T-cell (primary cell): ENCODE results near the gene TMEM138. TPM values are rescaled to one million over a fixed set of nuclear protein-coding genes. Genes with fewer than 3 reads are reported as not detected.

ENCODE experiments used
- ATAC-seq, 4 experiments: fragments of 200-7000 bp in 3 of 4; fragments of 150-1000 bp in 1 of 4; cut with Tn5 transposase; replicated peaks in 1 of 4; 1 replicate in 3 of 4; 2 replicates in 1 of 4; pipeline ENCODE4 v1.10.0; 2021; ENCODE audit warnings: moderate library complexity in 3 of 4, mild to moderate bottlenecking in 2 of 4, moderate number of reproducible peaks in 1 of 4
- CTCF ChIA-PET, 2 donors: fragments of 300-600 bp; sonication (Branson Sonifier 250); formaldehyde crosslinking; loops; one replicate each; lab custom pipeline; 2022; ENCODE audit warnings: antibody characterized with exemption in 2 of 2; lab: Charles Lee
- POLR2A ChIA-PET, 2 donors: fragments of 300-600 bp; sonication (Branson Sonifier 250); formaldehyde crosslinking; loops; one replicate each; lab custom pipeline; 2022; ENCODE audit warnings: antibody characterized with exemption in 2 of 2; lab: Charles Lee
- DNase-seq, 35 experiments: peaks; one replicate each; pipeline versions ENCODE4 v3.0.0 to v3.0.0-alpha.2; 2013 to 2023
- H3K27ac ChIP-seq: one replicate; pipeline ENCODE4 v1.5.1; 2013; ENCODE audit warnings: low read length
- H3K27me3 ChIP-seq, 2 experiments: replicated peaks in 1 of 2; 1 replicate in 1 of 2; 2 replicates in 1 of 2; pipeline versions ENCODE4 v1.6.1 to v1.7.0; 2013; ENCODE audit warnings: low read length in 1 of 2, mixed read lengths in 1 of 2; ENCODE audit not compliant: control insufficient read depth in 2 of 2, insufficient read depth in 2 of 2; ENCODE audit errors: extremely low read depth in 1 of 2
- H3K36me3 ChIP-seq, 2 donors: 1 replicate in 1 of 2; 2 replicates in 1 of 2; pipeline versions ENCODE4 v1.6.1 to v1.7.0; 2013; ENCODE audit warnings: low read length in 1 of 2; ENCODE audit not compliant: control insufficient read depth in 2 of 2, insufficient read depth in 1 of 2; ENCODE audit errors: extremely low read depth in 1 of 2
- H3K4me1 ChIP-seq, 2 experiments: 1 replicate in 1 of 2; 2 replicates in 1 of 2; pipeline versions ENCODE4 v1.6.1 to v1.7.0; 2013; ENCODE audit warnings: low read length in 2 of 2, mixed read lengths in 1 of 2; ENCODE audit not compliant: insufficient read depth in 2 of 2, control insufficient read depth in 1 of 2; ENCODE audit errors: extremely low read depth in 1 of 2
- H3K4me3 ChIP-seq, 2 donors: 1 replicate in 1 of 2; 2 replicates in 1 of 2; pipeline versions ENCODE4 v1.5.1 to v1.7.0; 2013; ENCODE audit warnings: mild to moderate bottlenecking in 2 of 2, low read length in 1 of 2, moderate library complexity in 1 of 2; ENCODE audit not compliant: control insufficient read depth in 1 of 2; ENCODE audit errors: extremely low read depth in 1 of 2
- H3K9me3 ChIP-seq: 2 replicates; pipeline ENCODE4 v1.7.0; 2013
- H3K27ac Mint-ChIP-seq, 2 donors: one replicate each; pipeline ENCODE4 v1.8.0; 2020 to 2021; ENCODE audit warnings: mild to moderate bottlenecking in 2 of 2, mixed read lengths in 2 of 2
- H3K27me3 Mint-ChIP-seq, 2 donors: one replicate each; pipeline ENCODE4 v1.8.0; 2021 to 2022; ENCODE audit warnings: mixed read lengths in 2 of 2
- H3K36me3 Mint-ChIP-seq: one replicate; pipeline ENCODE4 v1.8.0; 2021; ENCODE audit warnings: mixed read lengths
- H3K4me1 Mint-ChIP-seq, 3 donors: one replicate each; pipeline ENCODE4 v1.8.0; 2020 to 2022; ENCODE audit warnings: mixed read lengths in 3 of 3, mild to moderate bottlenecking in 1 of 3
- H3K4me3 Mint-ChIP-seq, 3 donors: one replicate each; pipeline ENCODE4 v1.8.0; 2020 to 2022; ENCODE audit warnings: mild to moderate bottlenecking in 3 of 3, mixed read lengths in 3 of 3, moderate library complexity in 3 of 3
- H3K9me3 Mint-ChIP-seq, 3 donors: one replicate each; pipeline ENCODE4 v1.8.0; 2020 to 2022; ENCODE audit warnings: mixed read lengths in 3 of 3
- WGBS: methylation state at CpG from one replicate; pipeline ENCODE4 v1.1.5; 2013; ENCODE audit warnings: missing lambda C conversion rate; ENCODE audit not compliant: insufficient coverage; 5-methylcytosine and 5-hydroxymethylcytosine counted together
- total RNA-seq, 35 experiments: library from RNA in 6 of 35; stranded (reverse) in 6 of 35; fragments of 120-200 nt in 1 of 35; gene quantifications; one replicate each; pipeline versions ENCODE4 v1.2.1 to v1.2.4 and lab custom pipeline; 2013 to 2026

TMEM138 gene
- total RNA-seq, 5 donors from 2014 or later (not counting 1 experiment from before 2014, with no cell fraction given): 48.7 to 57.7 (median 56.6) TPM

DNA sequence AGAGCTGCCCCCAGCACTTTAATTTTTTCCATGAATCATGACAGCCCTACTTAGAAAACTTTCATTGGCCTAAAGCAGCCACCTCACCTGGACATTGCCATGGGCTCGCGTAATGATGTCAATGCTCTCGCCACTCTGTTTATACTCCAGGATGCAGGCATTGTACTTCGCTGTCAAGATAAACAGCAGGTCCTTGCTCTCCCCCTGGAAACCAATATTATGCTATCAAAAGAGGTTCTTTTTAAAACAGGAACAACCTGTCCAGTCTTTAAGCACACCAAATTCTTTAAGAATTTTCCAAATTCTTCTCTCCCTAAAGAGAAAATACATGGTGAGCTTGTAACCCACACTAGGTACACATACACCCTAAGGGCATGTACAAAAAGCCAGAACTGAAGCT lies 32.3 kb upstream of the TMEM138 start:
- ChIA-PET POLR2A (interaction anchor here in 1 of 2 donors (0.6 kb wide), 1 partner anchor 65 kb away, joined by 3 read pairs; no protein-coding TSS in a partner anchor), CTCF (interaction anchor here (0.8 to 1.2 kb wide), 2 partner anchors 97 to 110 kb away, joined by 3 to 4 read pairs; no protein-coding TSS in a partner anchor)
- peaks cover 22 to 33% of the 10 kb centered on the region in 2 experiments for H3K4me1 ChIP-seq
- ATAC-seq (no peak), DNase-seq (no peak)
- no peaks in the 10 kb centered on the region for H3K9me3 ChIP-seq
- H3K36me3 ChIP-seq: peaks cover 8 to 52% of the 10 kb centered on the region in 2 donors
- no peak overlapping the region for H3K4me3 ChIP-seq
- 96% methylated on average over 4 of the region's 4 CpGs for WGBS
- Mint-ChIP-seq H3K4me3 (no peak overlapping the region), H3K4me1 (peaks cover 48 to 61% (median 59%) of the 10 kb centered on the region in 3 donors), H3K27me3 (no peaks in the 10 kb centered on the region), H3K9me3 (no peaks in the 10 kb centered on the region), H3K27ac (no peak overlapping the region), H3K36me3 (peaks cover 47% of the 10 kb centered on the region)
- H3K27ac ChIP-seq: no peak overlapping the region
- no peaks in the 10 kb centered on the region for H3K27me3 ChIP-seq

GRCh38 chr11:61331651-61332050 lies 30.5 kb upstream of the TMEM138 start:
- peak overlapping the region; percentile 92 to 94 (median 92) for H3K4me3 Mint-ChIP-seq
- no peaks in the 10 kb centered on the region for H3K27me3 Mint-ChIP-seq
- H3K27ac ChIP-seq: no peak overlapping the region
- H3K27me3 ChIP-seq: no peaks in the 10 kb centered on the region
- peak overlapping the region; percentile 79 to 84 for H3K27ac Mint-ChIP-seq
- H3K4me1 ChIP-seq: peaks cover 22 to 45% of the 10 kb centered on the region in 2 experiments
- peaks cover 8 to 35% of the 10 kb centered on the region in 2 donors for H3K36me3 ChIP-seq
- DNase-seq: no peak
- H3K9me3 ChIP-seq: no peaks in the 10 kb centered on the region
- peaks cover 55 to 67% (median 63%) of the 10 kb centered on the region in 3 donors for H3K4me1 Mint-ChIP-seq
- WGBS: 81% methylated on average over 5 of the region's 6 CpGs
- POLR2A ChIA-PET: interaction anchor here in 1 of 2 donors (1.1 kb wide), 1 partner anchor 98 kb away, joined by 4 read pairs; the partner anchor contains the start of genes CPSF7 and SDHAF2
- H3K9me3 Mint-ChIP-seq: no peaks in the 10 kb centered on the region
- peaks cover 30% of the 10 kb centered on the region for H3K36me3 Mint-ChIP-seq
- peak overlapping the region; percentile 6 to 83 for H3K4me3 ChIP-seq
- CTCF ChIA-PET: interaction anchor here in 1 of 2 donors (0.7 kb wide), 1 partner anchor 61 kb away, joined by 3 read pairs; no protein-coding TSS in a partner anchor
- ATAC-seq: no peak

- H3K4me3 Mint-ChIP-seq: peak overlapping the region; percentile 92 to 94 (median 92)
- WGBS: 2% methylated on average over 24 of the region's 24 CpGs
- no peaks in the 10 kb centered on the region for H3K9me3 ChIP-seq
- peak overlapping the region; percentile 79 to 84 for H3K27ac Mint-ChIP-seq
- ChIA-PET POLR2A (interaction anchor here in 1 of 2 donors (1.1 kb wide), 1 partner anchor 98 kb away, joined by 4 read pairs; the partner anchor contains the start of genes CPSF7 and SDHAF2), CTCF (interaction anchor here in 1 of 2 donors (0.7 kb wide), 1 partner anchor 61 kb away, joined by 3 read pairs; no protein-coding TSS in a partner anchor)
- peak overlapping the region; percentile 74 to 83 for H3K4me3 ChIP-seq
- peak overlapping the region; percentile 58 for H3K27ac ChIP-seq
- H3K27me3 Mint-ChIP-seq: no peaks in the 10 kb centered on the region
- H3K4me1 Mint-ChIP-seq: peaks cover 60 to 67% (median 67%) of the 10 kb centered on the region in 3 donors
- DNase-seq (peak in 7 of 35 experiments; percentile 2 to 11 (median 5)), ATAC-seq (no peak)
- peaks cover 30% of the 10 kb centered on the region for H3K36me3 Mint-ChIP-seq
- H3K9me3 Mint-ChIP-seq: no peaks in the 10 kb centered on the region
- H3K4me1 ChIP-seq: peaks cover 22 to 46% of the 10 kb centered on the region in 2 experiments
- H3K27me3 ChIP-seq: no peaks in the 10 kb centered on the region
- H3K36me3 ChIP-seq: peaks cover 8 to 29% of the 10 kb centered on the region in 2 donors
Measured at GRCh38 chr11:61332281-61332796, 29.8 kb upstream of the TMEM138 start.

DNA sequence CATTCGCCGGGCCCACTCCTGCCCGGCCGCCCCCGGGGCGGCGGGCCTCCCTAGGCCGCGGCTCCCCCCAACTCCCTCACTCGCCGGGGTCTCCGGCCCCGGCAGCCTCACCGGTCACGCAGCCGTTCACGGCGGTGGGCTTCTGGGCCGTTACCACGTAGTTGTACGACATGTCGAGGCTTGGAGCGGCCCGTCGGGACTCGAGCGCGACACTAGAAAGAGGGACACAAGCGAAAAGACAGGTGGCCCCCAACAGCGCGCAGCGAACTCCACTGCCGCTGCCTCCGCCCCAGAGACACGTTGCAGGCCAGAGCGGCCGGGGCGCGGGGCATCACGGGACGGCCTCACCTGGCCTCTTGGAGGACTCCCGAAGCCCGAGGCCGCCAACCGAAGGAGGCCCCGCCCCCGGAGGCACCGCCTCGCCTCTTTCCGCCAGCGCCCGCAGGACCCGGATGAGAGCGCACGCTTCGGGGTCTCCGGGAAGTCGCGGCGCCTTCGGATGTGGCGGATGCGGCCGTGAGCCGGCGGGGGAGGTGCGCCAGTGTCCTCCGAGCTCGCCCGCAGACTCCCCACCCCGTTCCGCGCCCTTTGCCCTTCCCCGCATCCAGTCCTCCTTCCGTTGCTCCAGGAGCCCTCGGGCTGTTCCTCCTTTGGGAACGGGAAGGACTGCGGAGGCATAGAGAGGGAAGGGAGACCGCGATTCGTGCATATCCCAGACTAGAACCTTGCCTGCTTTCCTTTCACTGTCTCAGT lies 29.2 kb upstream of the TMEM138 start, which contains the start of the genes DDB1 and TKFC:
DDB1 (minus strand) TSS at position 309 of the 753 bp plus-strand sequence; CDS start at position 172, 137 bp downstream.
TKFC (plus strand) TSS at position 432 of the 753 bp plus-strand sequence. CDS start 1,501 bp downstream, outside the sequence.
- ATAC-seq (peak; percentile 94 to 96 (median 95)), DNase-seq (peak; percentile 94 to 99 (median 96))
- H3K4me1 Mint-ChIP-seq: peaks cover 60 to 61% (median 61%) of the 10 kb centered on the region in 3 donors
- Histone ChIP-seq H3K27ac (peak within 1 kb of the TSS; percentile 85), H3K36me3 (peaks cover 8 to 23% of the 10 kb centered on the region in 2 donors), H3K4me3 (peak within 1 kb of the TSS; percentile 74 to 83), H3K27me3 (no peaks in the 10 kb centered on the region), H3K4me1 (peaks cover 22 to 46% of the 10 kb centered on the region in 2 experiments), H3K9me3 (no peaks in the 10 kb centered on the region)
- POLR2A ChIA-PET: interaction anchor here (0.5 to 1.3 kb wide), 2 partner anchors 30 to 678 kb away, joined by 3 to 4 read pairs; partner anchors contain the start of gene TMEM138 (in 1 of the 2)
- CTCF ChIA-PET: interaction anchor here (1.0 to 2.5 kb wide), 4 partner anchors 29 to 60 kb away, joined by 4 to 17 read pairs (median 9); partner anchors contain the start of genes CYB561A3 (in 1 of the 2), TMEM138 (in 1 of the 2) and TMEM216 (in 1 of the 2)
- H3K27me3 Mint-ChIP-seq: no peaks in the 10 kb centered on the region
- peak within 1 kb of the TSS; percentile 97 to 99 for H3K27ac Mint-ChIP-seq
- WGBS: under 1% methylated on average over 62 of the region's 81 CpGs
- no peaks in the 10 kb centered on the region for H3K9me3 Mint-ChIP-seq
- peaks cover 24% of the 10 kb centered on the region for H3K36me3 Mint-ChIP-seq
- peak within 1 kb of the TSS; percentile 92 to 94 (median 92) for H3K4me3 Mint-ChIP-seq

GRCh38 chr11:61333550-61334433 lies 28.4 kb upstream of the TMEM138 start:
- H3K4me3 Mint-ChIP-seq: peak overlapping the region; percentile 92 to 94 (median 92)
- ChIA-PET POLR2A (interaction anchor here (0.5 to 1.3 kb wide), 5 partner anchors 14 to 677 kb away, joined by 3 to 7 read pairs (median 4); partner anchors contain the start of gene TMEM138 (in 1 of the 2)), CTCF (interaction anchor here (0.5 to 2.5 kb wide), 7 partner anchors 28 to 68 kb away, joined by 3 to 17 read pairs (median 4); partner anchors contain the start of genes CYB561A3 (in 1 of the 2), TMEM138 (in 1 of the 2) and TMEM216 (in 1 of the 2))
- H3K4me1 Mint-ChIP-seq: peaks cover 56 to 60% (median 57%) of the 10 kb centered on the region in 3 donors
- 0% methylated on average over 8 of the region's 19 CpGs for WGBS
- no peaks in the 10 kb centered on the region for H3K27me3 Mint-ChIP-seq
- no peaks in the 10 kb centered on the region for H3K9me3 Mint-ChIP-seq
- Histone ChIP-seq H3K9me3 (no peaks in the 10 kb centered on the region), H3K4me1 (peaks cover 22 to 46% of the 10 kb centered on the region in 2 experiments), H3K27ac (peak overlapping the region; percentile 85), H3K27me3 (no peaks in the 10 kb centered on the region), H3K4me3 (peak overlapping the region; percentile 74 to 83), H3K36me3 (peaks cover 8 to 16% of the 10 kb centered on the region in 2 donors)
- peak in 1 of 35 experiments; percentile 4 for DNase-seq
- peaks cover 20% of the 10 kb centered on the region for H3K36me3 Mint-ChIP-seq
- peak overlapping the region; percentile 97 to 99 for H3K27ac Mint-ChIP-seq
- ATAC-seq: no peak
